HepG2 (cell line): ENCODE results near the gene BEGAIN. TPM values are rescaled to one million over a fixed set of nuclear protein-coding genes. Genes with fewer than 3 reads are reported as not detected.

Experiments used
- ATAC-seq: fragments of 200-7000 bp; cut with Tn5 transposase; 3 replicates; pipeline ENCODE4 v1.9.1; 2020; ENCODE audit warnings: mild to moderate bottlenecking, moderate library complexity
- BruUV-seq: library from RNA; stranded (reverse); fragments of 400-500 nt; replicated peaks from 2 replicates; lab custom pipeline; 2021; lab: Mats Ljungman, UMichigan
- CTCF ChIA-PET: fragments of 300-600 bp; formaldehyde crosslinking; extraction: SDS; loops from one replicate; lab custom pipeline; 2021; ENCODE audit warnings: low total read pairs, inconsistent platforms, low intra/inter-chr PET ratio; lab: Yijun Ruan, JAX
- POLR2A ChIA-PET: fragments of 350-600 bp; sonication (Branson Sonifier 250); formaldehyde crosslinking; loops from one replicate; lab custom pipeline; 2020; ENCODE audit warnings: antibody characterized with exemption, inconsistent platforms; lab: Yijun Ruan, JAX
- DNase-seq: peaks from one replicate; pipeline ENCODE4 v3.0.0-alpha.2; 2015; ENCODE audit warnings: low spot score
- FAIRE-seq: peaks from 3 replicates; lab custom pipeline; 2011; peaks lifted over from hg19 to GRCh38; lab: Jason Lieb, UNC
- H2AFZ ChIP-seq: one replicate; pipeline ENCODE4 v1.6.1; 2011; ENCODE audit warnings: low read length, inconsistent platforms
- H3K27ac ChIP-seq: fragments of 300-600 bp; 3 replicates; pipeline ENCODE4 v1.8.0; 2011; ENCODE audit warnings: mixed run types, mild to moderate bottlenecking, mixed read lengths, low read length, inconsistent platforms; ENCODE audit not compliant: insufficient read depth; ENCODE audit errors: extremely low read length
- H3K27me3 ChIP-seq, 2 experiments: fragments of 200-600 bp in 1 of 2; 2 replicates in 1 of 2; 3 replicates in 1 of 2; pipeline versions ENCODE4 v1.6.0 to v1.8.0; 2011; ENCODE audit warnings: low read length in 2 of 2, mild to moderate bottlenecking in 2 of 2, moderate library complexity in 2 of 2, inconsistent platforms in 1 of 2; ENCODE audit not compliant: insufficient read depth in 2 of 2, control insufficient read depth in 1 of 2
- H3K36me3 ChIP-seq, 2 experiments: fragments of 200-600 bp in 1 of 2; replicated peaks in 1 of 2; 2 replicates in 1 of 2; 3 replicates in 1 of 2; pipeline versions ENCODE4 v1.5.1 to v1.8.0; 2011; ENCODE audit warnings: low read length in 2 of 2, inconsistent platforms in 1 of 2; ENCODE audit not compliant: insufficient read depth in 2 of 2, control insufficient read depth in 1 of 2
- H3K4me1 ChIP-seq: 2 replicates; pipeline ENCODE4 v1.5.1; 2012; ENCODE audit warnings: low read length, inconsistent platforms; ENCODE audit not compliant: insufficient read depth
- H3K4me2 ChIP-seq: 2 replicates; pipeline ENCODE4 v1.6.0; 2011; ENCODE audit warnings: low read depth, low read length, inconsistent platforms
- H3K4me3 ChIP-seq, 3 experiments: fragments of 200-600 bp in 1 of 3; sonication (generic), shearing (Covaris generic) in 1 of 3; replicated peaks in 1 of 3; 2 replicates each; pipeline ENCODE4 v1.5.1; 2011 to 2016; ENCODE audit warnings: low read length in 3 of 3, inconsistent platforms in 2 of 3, low read depth in 2 of 3, mild to moderate bottlenecking in 2 of 3, control low read depth in 1 of 3, mixed read lengths in 1 of 3; ENCODE audit not compliant: insufficient read depth in 1 of 3
- H3K79me2 ChIP-seq: one replicate; pipeline ENCODE4 v1.6.1; 2011; ENCODE audit warnings: low read length, inconsistent platforms; ENCODE audit not compliant: insufficient read depth
- H3K9ac ChIP-seq: 2 replicates; pipeline ENCODE4 v1.6.0; 2011; ENCODE audit warnings: mild to moderate bottlenecking, low read depth, low read length, inconsistent platforms; ENCODE audit not compliant: insufficient read depth
- H3K9me3 ChIP-seq: 2 replicates; pipeline ENCODE4 v1.5.1; 2012; ENCODE audit warnings: mild to moderate bottlenecking, low read length
- H4K20me1 ChIP-seq: 2 replicates; pipeline ENCODE4 v1.6.0; 2011; ENCODE audit warnings: inconsistent platforms, mild to moderate bottlenecking, low read length, moderate library complexity; ENCODE audit not compliant: insufficient read depth
- ARNTL ChIP-seq: sonication (generic); formaldehyde crosslinking; IDR thresholded peaks from 2 replicates; pipeline ENCODE4 v1.4.0; 2020; ENCODE audit warnings: mild to moderate bottlenecking, missing genetic modification reagents
- CERS6 ChIP-seq: sonication (generic); formaldehyde crosslinking; IDR thresholded peaks from 2 replicates; pipeline ENCODE4 v1.5.0; 2020; ENCODE audit warnings: missing genetic modification reagents
- JDP2 ChIP-seq: sonication (generic); formaldehyde crosslinking; IDR thresholded peaks from 2 replicates; pipeline ENCODE4 v1.8.1; 2022; ENCODE audit warnings: missing genetic modification reagents, borderline replicate concordance
- KAT2B ChIP-seq: fragments of 150-350 bp; IDR thresholded peaks from 2 replicates; pipeline ENCODE4 v1.6.1; 2014; ENCODE audit warnings: low read depth, low read length, borderline replicate concordance
- KDM6A ChIP-seq: IDR thresholded peaks from 2 replicates; pipeline ENCODE4 v1.6.1; 2016; ENCODE audit warnings: low read depth
- MIXL1 ChIP-seq: IDR thresholded peaks from 2 replicates; pipeline ENCODE4 v1.6.1; 2016
- NONO ChIP-seq, 2 experiments: fragments of 450-650 bp in 1 of 2; sonication (generic) in 1 of 2; formaldehyde crosslinking in 1 of 2; IDR thresholded peaks in 1 of 2; conservative IDR thresholded peaks in 1 of 2; 2 replicates each; pipeline versions ENCODE4 v1.6.1 to v1.8.0; 2017 to 2022; ENCODE audit warnings: mild to moderate bottlenecking in 1 of 2, missing genetic modification reagents in 1 of 2, moderate library complexity in 1 of 2
- ONECUT2 ChIP-seq: sonication (generic); formaldehyde crosslinking; IDR thresholded peaks from 2 replicates; pipeline ENCODE4 v1.4.0; 2020; ENCODE audit warnings: missing genetic modification reagents
- POLR2AphosphoS5 ChIP-seq: IDR thresholded peaks from 2 replicates; pipeline ENCODE4 v1.6.1; 2012; ENCODE audit warnings: low read depth, low read length
- RBFOX2 ChIP-seq: fragments of 200-400 bp; formaldehyde crosslinking; IDR thresholded peaks from 2 replicates; pipeline ENCODE4 v1.6.1; 2017; ENCODE audit warnings: low read depth, mild to moderate bottlenecking, low read length
- RNF219 ChIP-seq: sonication (generic); formaldehyde crosslinking; IDR thresholded peaks from 2 replicates; pipeline ENCODE4 v1.5.0; 2020; ENCODE audit warnings: mild to moderate bottlenecking, missing genetic modification reagents
- SRY ChIP-seq: sonication (generic); formaldehyde crosslinking; IDR thresholded peaks from 2 replicates; pipeline ENCODE4 v1.8.0; 2022; ENCODE audit warnings: mild to moderate bottlenecking, missing genetic modification reagents
- TAF15 ChIP-seq: fragments of 200-400 bp; formaldehyde crosslinking; IDR thresholded peaks from one replicate; pipeline ENCODE4 v1.6.1; 2018; ENCODE audit warnings: mild to moderate bottlenecking, low read depth, low read length; ENCODE audit not compliant: poor library complexity, severe bottlenecking
- TBX2 ChIP-seq: sonication (generic); formaldehyde crosslinking; IDR thresholded peaks from 2 replicates; pipeline ENCODE4 v1.5.0; 2020; ENCODE audit warnings: missing genetic modification reagents, mild to moderate bottlenecking, borderline replicate concordance
- THAP7 ChIP-seq: sonication (generic); formaldehyde crosslinking; IDR thresholded peaks from 2 replicates; pipeline ENCODE4 v1.8.1; 2023; ENCODE audit warnings: mild to moderate bottlenecking, missing genetic modification reagents
- ZNF629 ChIP-seq: sonication (generic); formaldehyde crosslinking; conservative IDR thresholded peaks from 2 replicates; pipeline ENCODE4 v1.5.0; 2020; ENCODE audit warnings: missing genetic modification reagents
- ZNF816 ChIP-seq: sonication (generic); formaldehyde crosslinking; IDR thresholded peaks from 2 replicates; pipeline ENCODE4 v1.8.0; 2022; ENCODE audit warnings: missing genetic modification reagents, mild to moderate bottlenecking, borderline replicate concordance
- ZSCAN25 ChIP-seq: sonication (generic); formaldehyde crosslinking; IDR thresholded peaks from 2 replicates; pipeline ENCODE4 v1.8.0; 2022; ENCODE audit warnings: mild to moderate bottlenecking, missing genetic modification reagents
- WGBS: methylation state at CpG from one replicate; pipeline ENCODE4 v1.1.6; 2017; ENCODE audit warnings: low lambda C conversion rate; 5-methylcytosine and 5-hydroxymethylcytosine counted together
- in situ Hi-C: cut with HindIII; loops from 2 replicates; pipeline ENCODE4 v1.10.0; 2017; ENCODE audit warnings: low pct_unique_long_range_greater_than_20kb; ENCODE audit not compliant: extremely low pct_ligation_motif_present
- intact Hi-C: fragments of 100-400 bp; cut with micrococcal nuclease; formaldehyde crosslinking; loops from one replicate; pipeline ENCODE4 v1.10.0; 2022; ENCODE audit not compliant: unreplicated experiment
- polyA plus RNA-seq, 8 experiments: library from polyadenylated mRNA; depleted of rRNA in 3 of 8; stranded (reverse) in 7 of 8; unstranded in 1 of 8; fragments of >200 nt; fragmentation: Illumina TruSeq in 4 of 8; extraction: Trizol in 4 of 8; gene quantifications; 2 replicates each; pipeline versions ENCODE4 v1.2.1 to v1.2.3, GENCODE V29; 2011 to 2016; ENCODE audit warnings: low read depth in 4 of 8, missing spikeins in 1 of 8, mixed read lengths in 1 of 8; ENCODE audit not compliant: insufficient read depth in 1 of 8
- total RNA-seq, 5 experiments: library from RNA; depleted of rRNA; stranded (reverse); fragments of >200 nt; fragmentation: Illumina TruSeq; extraction: Trizol; gene quantifications; 2 replicates each; pipeline ENCODE4 v1.2.3, GENCODE V29; 2016; ENCODE audit warnings: low read depth in 1 of 5

The BEGAIN gene
- total and polyA plus RNA-seq, 2 of the 13 experiments (the other 11 are each of a cell fraction or from before 2014, with no cell fraction given): not detected

GRCh38 chr14:100618763-100619320 is 31.6 kb upstream of the BEGAIN start:
- no peak for FAIRE-seq
- H2AFZ ChIP-seq: no peak overlapping the region
- POLR2A ChIA-PET: no interaction called here

GRCh38 chr14:100618318-100618693 is 31.1 kb upstream of the BEGAIN start:
- DNase-seq (no peak), FAIRE-seq (no peak), ATAC-seq (no peak)
- no peak overlapping the region for H3K4me3 ChIP-seq
- H3K9ac ChIP-seq: no peak overlapping the region
- H3K4me1 ChIP-seq: peaks cover 12% of the 10 kb centered on the region
- ChIA-PET CTCF (no interaction called here), POLR2A (no interaction called here)
- H3K27me3 ChIP-seq: peaks cover 7 to 66% of the 10 kb centered on the region in 2 experiments
- 25% methylated on average over 9 of the region's 9 CpGs for WGBS
- intact Hi-C loops: no loop called here
- H2AFZ ChIP-seq: no peak overlapping the region
- H3K4me2 ChIP-seq: no peak overlapping the region
- no TSS peak for BruUV-seq
- H3K36me3 ChIP-seq: no peaks in the 10 kb centered on the region
- in situ Hi-C loops: no loop called here
- H3K9me3 ChIP-seq: no peaks in the 10 kb centered on the region
- H3K27ac ChIP-seq: no peak overlapping the region
- H4K20me1 ChIP-seq: no peaks in the 10 kb centered on the region
- no peaks in the 10 kb centered on the region for H3K79me2 ChIP-seq
- TF ChIP-seq ZNF816 (CRISPR knock-in tag): no peak
- no peak for TF ChIP-seq ZSCAN25 (CRISPR knock-in tag)
- TF ChIP-seq TBX2: no peak
- TF ChIP-seq POLR2AphosphoS5: no peak
- no peak for TF ChIP-seq KDM6A (CRISPR knock-in tag)
- no peak for TF ChIP-seq RNF219 (CRISPR knock-in tag)
- no peak for TF ChIP-seq SRY (CRISPR knock-in tag)
- no peak for TF ChIP-seq JDP2 (CRISPR knock-in tag)
- TF ChIP-seq ZNF629: no peak
- TF ChIP-seq THAP7 (CRISPR knock-in tag): no peak
- TF ChIP-seq NONO (IDR thresholded peaks at IDR 0.05): no peak
- TF ChIP-seq NONO (CRISPR knock-in tag; conservative IDR thresholded peaks at IDR 0.05): no peak
- no peak for TF ChIP-seq MIXL1 (CRISPR knock-in tag)
- no peak for TF ChIP-seq CERS6
- no peak for TF ChIP-seq RBFOX2

More at GRCh38 chr14:100618763-100619320, 31.6 kb upstream of the BEGAIN start:
- in situ Hi-C loops (no loop called here), intact Hi-C loops (no loop called here)
- Histone ChIP-seq H3K27me3 (peaks cover 7 to 69% of the 10 kb centered on the region in 2 experiments), H4K20me1 (no peaks in the 10 kb centered on the region), H3K4me2 (no peak overlapping the region), H3K4me1 (peaks cover 12% of the 10 kb centered on the region), H3K27ac (no peak overlapping the region), H3K4me3 (no peak overlapping the region), H3K9me3 (no peaks in the 10 kb centered on the region), H3K9ac (no peak overlapping the region), H3K36me3 (no peaks in the 10 kb centered on the region), H3K79me2 (no peaks in the 10 kb centered on the region)
- peak; percentile 43; the same call in 1 of the 2 replicates for TF ChIP-seq ONECUT2 (CRISPR knock-in tag)
- TF ChIP-seq TAF15: no peak
- peak; percentile 13; the same call in 1 of the 2 replicates for TF ChIP-seq KAT2B
- TF ChIP-seq ARNTL (CRISPR knock-in tag): 0 out of 2 replicates have a peak, but pooled peaks have one; percentile 21
- no TSS peak for BruUV-seq
- CTCF ChIA-PET: no interaction called here
- 27% methylated on average over 10 of the region's 10 CpGs for WGBS
- DNase-seq (no peak), ATAC-seq (no peak)
